Neural cell (in vitro differentiated cells): Measurements from ENCODE around the gene CHD2. TPM values are rescaled to one million over a fixed set of nuclear protein-coding genes. Genes with fewer than 3 reads are reported as not detected.

Experiments
- H2AFZ ChIP-seq: fragments of 200-600, 300-800 bp; sonication (generic), shearing (Covaris generic); 2 replicates; pipeline ENCODE4 v1.6.0; 2014; ENCODE audit warnings: low read depth, mild to moderate bottlenecking, antibody characterized with exemption, low read length, moderate library complexity
- H3F3A ChIP-seq: fragments of 200-600 bp; shearing (Covaris generic); 2 replicates; pipeline ENCODE4 v1.6.1; 2016; ENCODE audit warnings: mild to moderate bottlenecking, moderate library complexity, mixed read lengths, antibody characterized with exemption, low read length; ENCODE audit not compliant: insufficient read depth, poor library complexity, severe bottlenecking
- H3K27ac ChIP-seq: fragments of 200-600, 300-800 bp; sonication (generic), shearing (Covaris generic); 2 replicates; pipeline ENCODE4 v1.5.1; 2014; ENCODE audit warnings: mild to moderate bottlenecking, low read length, moderate library complexity
- H3K27me3 ChIP-seq: fragments of 300-800, 200-600 bp; sonication (generic), shearing (Covaris generic); 2 replicates; pipeline ENCODE4 v1.6.0; 2014; ENCODE audit warnings: mild to moderate bottlenecking, low read depth, low read length, moderate library complexity; ENCODE audit not compliant: insufficient read depth
- H3K36me3 ChIP-seq: fragments of 300-800, 200-600 bp; sonication (generic), shearing (Covaris generic); 2 replicates; pipeline ENCODE4 v1.5.1; 2014; ENCODE audit warnings: mild to moderate bottlenecking, antibody characterized with exemption, low read length, moderate library complexity; ENCODE audit not compliant: insufficient read depth
- H3K4me2 ChIP-seq: fragments of 300-800, 200-600 bp; sonication (generic), shearing (Covaris generic); 2 replicates; pipeline ENCODE4 v1.6.0; 2014; ENCODE audit warnings: mild to moderate bottlenecking, low read length
- H3K4me3 ChIP-seq: fragments of 300-800, 200-600 bp; sonication (generic), shearing (Covaris generic); 2 replicates; pipeline ENCODE4 v1.5.1; 2014; ENCODE audit warnings: mild to moderate bottlenecking, low read length, moderate library complexity
- H3K79me2 ChIP-seq: fragments of 200-600 bp; shearing (Covaris generic); replicated peaks from 2 replicates; pipeline ENCODE4 v1.6.0; 2014; ENCODE audit warnings: mild to moderate bottlenecking, low read length, moderate library complexity; ENCODE audit not compliant: insufficient read depth
- H3K9ac ChIP-seq: fragments of 300-800, 200-600 bp; sonication (generic), shearing (Covaris generic); 2 replicates; pipeline ENCODE4 v1.6.1; 2016; ENCODE audit warnings: mild to moderate bottlenecking, low read length, mixed read lengths
- H3K9me2 ChIP-seq: fragments of 200-600 bp; shearing (Covaris generic); 2 replicates; pipeline ENCODE4 v1.6.1; 2016; ENCODE audit warnings: mild to moderate bottlenecking, low read length, mixed read lengths; ENCODE audit not compliant: insufficient read depth
- H3K9me3 ChIP-seq: fragments of 200-600, 300-800 bp; sonication (generic), shearing (Covaris generic); 2 replicates; pipeline ENCODE4 v1.6.1; 2016; ENCODE audit warnings: mild to moderate bottlenecking, mixed run types, low read length, moderate library complexity, mixed read lengths
- H4K20me1 ChIP-seq: fragments of 200-600 bp; shearing (Covaris generic); 2 replicates; pipeline ENCODE4 v1.6.1; 2016; ENCODE audit warnings: mild to moderate bottlenecking, mixed run types; ENCODE audit not compliant: insufficient read depth
- EP300 ChIP-seq: fragments of 450-650 bp; conservative IDR thresholded peaks from 2 replicates; pipeline ENCODE4 v1.6.1; 2014; ENCODE audit warnings: antibody characterized with exemption, mild to moderate bottlenecking, moderate library complexity; ENCODE audit not compliant: poor library complexity, severe bottlenecking
- EZH2 ChIP-seq: fragments of 200-600, 300-800 bp; shearing (Covaris generic), sonication (generic); IDR thresholded peaks from 2 replicates; pipeline ENCODE4 v1.6.1; 2014; ENCODE audit warnings: antibody characterized with exemption, low read length, borderline replicate concordance, mild to moderate bottlenecking; ENCODE audit not compliant: insufficient read depth, poor library complexity, severe bottlenecking
- MXI1 ChIP-seq: fragments of 450-650 bp; conservative IDR thresholded peaks from 2 replicates; pipeline ENCODE4 v1.6.1; 2014; ENCODE audit warnings: antibody characterized with exemption, mild to moderate bottlenecking; ENCODE audit not compliant: poor library complexity, severe bottlenecking
- POLR2AphosphoS5 ChIP-seq: IDR thresholded peaks from 2 replicates; pipeline ENCODE4 v1.6.1; 2012
- RAD21 ChIP-seq: fragments of 450-650 bp; conservative IDR thresholded peaks from 2 replicates; pipeline ENCODE4 v1.6.1; 2014; ENCODE audit warnings: antibody characterized with exemption, mild to moderate bottlenecking, moderate library complexity
- REST ChIP-seq: IDR thresholded peaks from 2 replicates; pipeline ENCODE4 v1.6.1; 2012; ENCODE audit warnings: borderline replicate concordance
- SMC3 ChIP-seq: fragments of 450-650 bp; conservative IDR thresholded peaks from 2 replicates; pipeline ENCODE4 v1.6.1; 2014; ENCODE audit warnings: antibody characterized with exemption, mild to moderate bottlenecking, moderate library complexity; ENCODE audit not compliant: poor library complexity
- TAF1 ChIP-seq: IDR thresholded peaks from 2 replicates; pipeline ENCODE4 v1.6.1; 2012; ENCODE audit warnings: low read depth
- polyA plus RNA-seq: library from polyadenylated mRNA; depleted of rRNA; stranded (reverse); fragments of >200 nt; gene quantifications from 2 replicates; pipeline ENCODE4 v1.2.3, GENCODE V29; 2014
- TF ChIP-seq, protein P1 (sequence below): fragments of 450-650 bp; IDR thresholded peaks from 2 replicates; pipeline ENCODE4 v1.5.1; 2014; ENCODE audit warnings: antibody characterized with exemption, mild to moderate bottlenecking, moderate library complexity; ENCODE audit not compliant: poor library complexity, severe bottlenecking

Gene CHD2
- polyA plus RNA-seq, 1 donor from 2014 or later, result 113 TPM

GRCh38 chr15:92884436-92885223 lies 15.5 kb upstream of the CHD2 start:
- Histone ChIP-seq H3K4me2 (peak overlapping the region; percentile 70), H3K27ac (peak overlapping the region; percentile 96), H3K9me2 (no peaks in the 10 kb centered on the region), H3K9me3 (no peaks in the 10 kb centered on the region), H3K79me2 (peaks cover 80% of the 10 kb centered on the region), H3K9ac (peak overlapping the region; percentile 97), H3K36me3 (peaks cover 7% of the 10 kb centered on the region), H3K27me3 (no peaks in the 10 kb centered on the region), H4K20me1 (peaks cover 2% of the 10 kb centered on the region), H3K4me3 (peak overlapping the region; percentile 71), H2AFZ (no peak overlapping the region), H3F3A (no peaks in the 10 kb centered on the region)
- TF ChIP-seq TAF1 (peak; percentile 60), MXI1 (no peak)

DNA sequence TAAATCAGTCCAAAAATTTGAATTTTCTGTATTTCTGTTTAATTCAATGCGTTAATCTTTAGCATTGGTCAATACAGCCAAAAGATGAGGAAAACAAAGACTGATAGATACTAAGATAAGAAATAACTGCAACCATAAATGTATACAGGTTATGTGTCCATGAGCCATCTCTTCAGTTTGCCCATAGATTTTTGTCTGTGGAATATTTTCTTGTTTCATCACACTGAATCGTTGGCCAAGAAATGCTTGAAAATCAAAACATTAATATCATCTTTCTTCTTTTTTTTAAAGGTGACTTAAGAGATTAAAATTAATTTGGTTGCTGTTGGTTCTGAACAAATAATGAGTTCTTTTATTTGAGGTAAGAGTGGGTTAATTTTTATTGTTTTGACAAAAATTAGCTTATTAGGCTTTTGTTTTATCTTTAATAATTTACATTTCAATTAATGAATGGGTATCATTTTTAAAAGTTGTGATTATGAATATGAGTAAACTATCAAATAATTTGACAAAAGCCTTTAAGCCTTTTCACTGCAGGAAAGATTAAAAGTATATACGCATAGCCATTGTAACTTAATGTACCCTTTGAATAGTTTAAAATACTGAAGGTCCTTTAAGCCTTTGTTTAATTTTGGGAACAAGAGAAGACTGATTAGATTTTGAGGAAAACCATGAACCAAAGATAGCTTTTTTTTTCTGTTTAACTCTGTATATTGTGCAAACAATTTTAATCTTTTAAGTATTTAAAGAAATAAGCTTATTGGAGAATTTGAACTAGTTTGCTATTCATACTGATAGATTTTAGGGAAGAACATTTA lies 14.7 kb upstream of the CHD2 start:
- Histone ChIP-seq H3K9ac (peak overlapping the region; percentile 97), H3K36me3 (peaks cover 7% of the 10 kb centered on the region), H3K79me2 (peaks cover 86% of the 10 kb centered on the region), H3K9me3 (no peaks in the 10 kb centered on the region), H3K27me3 (no peaks in the 10 kb centered on the region), H3F3A (no peaks in the 10 kb centered on the region), H3K4me3 (peak overlapping the region; percentile 71), H4K20me1 (peaks cover 2% of the 10 kb centered on the region), H3K4me2 (peak overlapping the region; percentile 70), H3K9me2 (no peaks in the 10 kb centered on the region), H3K27ac (peak overlapping the region; percentile 96), H2AFZ (no peak overlapping the region)
- TF ChIP-seq RAD21, result no peak
- peak; percentile 4 for TF ChIP-seq REST
- no peak for TF ChIP-seq EP300

GRCh38 chr15:92886042-92886537 lies 14.0 kb upstream of the CHD2 start:
- Histone ChIP-seq H3K9ac (peak overlapping the region; percentile 97), H3K4me3 (peak overlapping the region; percentile 71), H3F3A (no peaks in the 10 kb centered on the region), H3K9me3 (no peaks in the 10 kb centered on the region), H3K4me2 (peak overlapping the region; percentile 70), H3K27ac (peak overlapping the region; percentile 96), H3K27me3 (no peaks in the 10 kb centered on the region), H2AFZ (no peak overlapping the region), H3K9me2 (no peaks in the 10 kb centered on the region), H4K20me1 (peaks cover 2% of the 10 kb centered on the region), H3K36me3 (peaks cover 7% of the 10 kb centered on the region), H3K79me2 (peaks cover 86% of the 10 kb centered on the region)
- TF ChIP-seq EP300, result no peak
- no peak for TF ChIP-seq RAD21
- TF ChIP-seq, protein P1, sequence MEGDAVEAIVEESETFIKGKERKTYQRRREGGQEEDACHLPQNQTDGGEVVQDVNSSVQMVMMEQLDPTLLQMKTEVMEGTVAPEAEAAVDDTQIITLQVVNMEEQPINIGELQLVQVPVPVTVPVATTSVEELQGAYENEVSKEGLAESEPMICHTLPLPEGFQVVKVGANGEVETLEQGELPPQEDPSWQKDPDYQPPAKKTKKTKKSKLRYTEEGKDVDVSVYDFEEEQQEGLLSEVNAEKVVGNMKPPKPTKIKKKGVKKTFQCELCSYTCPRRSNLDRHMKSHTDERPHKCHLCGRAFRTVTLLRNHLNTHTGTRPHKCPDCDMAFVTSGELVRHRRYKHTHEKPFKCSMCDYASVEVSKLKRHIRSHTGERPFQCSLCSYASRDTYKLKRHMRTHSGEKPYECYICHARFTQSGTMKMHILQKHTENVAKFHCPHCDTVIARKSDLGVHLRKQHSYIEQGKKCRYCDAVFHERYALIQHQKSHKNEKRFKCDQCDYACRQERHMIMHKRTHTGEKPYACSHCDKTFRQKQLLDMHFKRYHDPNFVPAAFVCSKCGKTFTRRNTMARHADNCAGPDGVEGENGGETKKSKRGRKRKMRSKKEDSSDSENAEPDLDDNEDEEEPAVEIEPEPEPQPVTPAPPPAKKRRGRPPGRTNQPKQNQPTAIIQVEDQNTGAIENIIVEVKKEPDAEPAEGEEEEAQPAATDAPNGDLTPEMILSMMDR, result no peak
- no peak for TF ChIP-seq MXI1
- TF ChIP-seq EZH2, result no peak
- no peak for TF ChIP-seq REST
- no peak for TF ChIP-seq POLR2AphosphoS5
- no peak for TF ChIP-seq TAF1
- TF ChIP-seq SMC3, result no peak
